Measurements from ENCODE around the gene HES4. TPM values are rescaled to one million over a fixed set of nuclear protein-coding genes. Genes with fewer than 3 reads are reported as not detected.

HES4 gene
- total and polyA plus RNA-seq, 4 donors: 3.6 to 82.3 (median 39.4) TPM

- DNase-seq: no peak
- no peak for ATAC-seq (ENCODE audit: low FRiP score)
- no peaks in the 10 kb centered on the region for H3K27me3 ChIP-seq (ENCODE audit: control insufficient read depth in 1 of 2, insufficient read depth in 2 of 2, low read length in 1 of 2)
- H3K4me1 ChIP-seq (ENCODE audit: control insufficient read depth in 1 of 2, insufficient read depth in 2 of 2, low read length in 2 of 2): no peaks in the 10 kb centered on the region
- H3K9me3 ChIP-seq (ENCODE audit: control insufficient read depth, low read length): no peaks in the 10 kb centered on the region
- no peak overlapping the region for H3K4me3 ChIP-seq (ENCODE audit: low read length in 2 of 2)
- 77 to 78% methylated on average over 15 of the region's 15 CpGs for WGBS, 2 donors
- intact Hi-C loops (cut with DNase I): no loop called here
- H3K36me3 ChIP-seq (ENCODE audit: control insufficient read depth in 1 of 2, insufficient read depth in 2 of 2, low read length in 1 of 2): no peaks in the 10 kb centered on the region
- no peak overlapping the region for H3K27ac ChIP-seq (ENCODE audit: low read depth in 1 of 2, low read length in 2 of 2)
These were observed 30.5 kb downstream of the HES4 start for GRCh38 chr1:969260-969855.

DNA sequence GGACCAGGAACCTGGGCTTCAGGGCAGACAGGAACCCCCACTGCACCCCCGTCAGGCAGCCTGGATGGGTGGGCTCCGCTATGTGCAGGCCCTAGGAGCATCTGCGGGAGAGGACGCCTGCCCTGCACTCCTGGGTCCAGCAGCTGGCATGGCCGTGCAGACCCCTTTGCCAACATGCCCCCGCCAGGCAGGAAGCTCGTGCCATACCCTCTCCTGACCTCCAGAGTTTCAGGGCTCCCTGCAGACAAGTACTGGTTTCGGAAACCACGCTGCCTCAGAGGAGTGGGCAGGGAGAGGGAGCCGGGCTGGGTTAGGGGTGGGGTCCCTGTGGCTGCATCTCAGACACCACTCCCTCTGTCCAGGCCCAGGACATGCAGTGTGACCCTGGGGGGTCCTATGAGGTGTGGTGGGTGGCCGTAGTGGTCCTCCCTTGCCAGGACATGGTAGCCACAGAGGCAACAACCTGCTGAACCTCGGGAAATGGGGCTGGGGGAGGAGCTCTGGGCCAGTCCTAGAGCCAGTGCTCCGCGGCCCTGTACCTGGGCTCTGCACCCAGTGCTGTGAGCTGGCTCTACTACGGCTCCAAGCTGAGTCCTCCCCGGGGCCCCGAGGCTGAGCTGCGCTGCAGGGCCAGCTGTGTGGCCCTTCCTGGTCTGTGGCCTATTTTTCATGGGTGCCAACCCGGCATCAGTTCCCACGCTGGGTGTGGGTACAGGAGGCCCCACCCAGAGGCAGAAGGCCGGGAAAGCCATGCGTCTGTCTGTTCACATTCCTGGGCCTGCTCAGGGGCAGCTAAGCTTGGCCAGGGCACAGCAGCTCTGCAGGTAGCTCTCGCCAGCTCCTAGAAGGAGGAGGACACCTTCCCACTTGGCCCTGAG is 32.2 kb downstream of the HES4 start:
- intact Hi-C loops (cut with DNase I): no loop called here
- Histone ChIP-seq H3K27ac (ENCODE audit: low read depth in 1 of 2, low read length in 2 of 2) (no peak overlapping the region), H3K4me3 (ENCODE audit: low read length in 2 of 2) (no peak overlapping the region), H3K9me3 (ENCODE audit: control insufficient read depth, low read length) (no peaks in the 10 kb centered on the region), H3K36me3 (ENCODE audit: control insufficient read depth in 1 of 2, insufficient read depth in 2 of 2, low read length in 1 of 2) (no peaks in the 10 kb centered on the region), H3K27me3 (ENCODE audit: control insufficient read depth in 1 of 2, insufficient read depth in 2 of 2, low read length in 1 of 2) (no peaks in the 10 kb centered on the region), H3K4me1 (ENCODE audit: control insufficient read depth in 1 of 2, insufficient read depth in 2 of 2, low read length in 2 of 2) (no peaks in the 10 kb centered on the region)
- ATAC-seq (ENCODE audit: low FRiP score) (no peak), DNase-seq (no peak)
- 61 to 64% methylated on average over 23 of the region's 23 CpGs for WGBS, 2 donors

DNA sequence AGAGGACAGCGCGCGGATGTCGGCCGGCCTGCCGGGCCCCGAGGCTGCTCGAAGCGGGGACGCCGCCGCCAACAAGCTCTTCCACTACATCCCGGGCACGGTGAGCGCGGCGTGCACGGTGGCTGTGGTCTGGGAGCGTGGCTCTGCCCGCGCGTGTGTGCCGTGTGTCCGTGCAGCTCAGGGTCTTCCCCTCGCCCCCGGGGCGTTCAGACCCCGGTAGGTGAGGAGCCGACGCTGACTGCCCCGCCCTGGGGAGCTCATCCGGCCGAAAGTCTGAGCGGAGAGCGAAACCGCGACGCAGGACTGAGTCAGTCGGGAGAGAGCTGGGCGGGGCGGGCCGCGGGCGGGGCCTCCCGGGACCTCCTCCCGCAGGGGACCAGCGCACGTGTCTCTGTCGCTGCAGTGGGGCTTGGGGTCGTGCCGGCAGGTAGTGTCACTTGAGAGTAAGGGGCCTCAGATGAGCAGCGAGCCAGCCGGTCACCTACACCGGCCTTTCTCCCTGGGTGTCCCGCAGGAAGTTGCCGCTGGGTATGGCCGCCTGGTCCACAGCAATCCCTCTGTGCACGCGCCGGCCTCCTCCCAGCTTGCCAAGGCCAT is 33.1 kb downstream of the HES4 start:
- Histone ChIP-seq H3K27me3 (ENCODE audit: control insufficient read depth in 1 of 2, insufficient read depth in 2 of 2, low read length in 1 of 2) (no peaks in the 10 kb centered on the region), H3K4me3 (ENCODE audit: low read length in 2 of 2) (peak overlapping the region; percentile 1 to 28), H3K36me3 (ENCODE audit: control insufficient read depth in 1 of 2, insufficient read depth in 2 of 2, low read length in 1 of 2) (no peaks in the 10 kb centered on the region), H3K27ac (ENCODE audit: low read depth in 1 of 2, low read length in 2 of 2) (no peak overlapping the region), H3K9me3 (ENCODE audit: control insufficient read depth, low read length) (no peaks in the 10 kb centered on the region), H3K4me1 (ENCODE audit: control insufficient read depth in 1 of 2, insufficient read depth in 2 of 2, low read length in 2 of 2) (no peaks in the 10 kb centered on the region)
- 0% methylated on average over 58 to 60 of the region's 60 CpGs for WGBS, 2 donors
- intact Hi-C loops (cut with DNase I): no loop called here
- DNase-seq (peak; percentile 86 to 94), ATAC-seq (ENCODE audit: low FRiP score) (peak; percentile 72)

DNA sequence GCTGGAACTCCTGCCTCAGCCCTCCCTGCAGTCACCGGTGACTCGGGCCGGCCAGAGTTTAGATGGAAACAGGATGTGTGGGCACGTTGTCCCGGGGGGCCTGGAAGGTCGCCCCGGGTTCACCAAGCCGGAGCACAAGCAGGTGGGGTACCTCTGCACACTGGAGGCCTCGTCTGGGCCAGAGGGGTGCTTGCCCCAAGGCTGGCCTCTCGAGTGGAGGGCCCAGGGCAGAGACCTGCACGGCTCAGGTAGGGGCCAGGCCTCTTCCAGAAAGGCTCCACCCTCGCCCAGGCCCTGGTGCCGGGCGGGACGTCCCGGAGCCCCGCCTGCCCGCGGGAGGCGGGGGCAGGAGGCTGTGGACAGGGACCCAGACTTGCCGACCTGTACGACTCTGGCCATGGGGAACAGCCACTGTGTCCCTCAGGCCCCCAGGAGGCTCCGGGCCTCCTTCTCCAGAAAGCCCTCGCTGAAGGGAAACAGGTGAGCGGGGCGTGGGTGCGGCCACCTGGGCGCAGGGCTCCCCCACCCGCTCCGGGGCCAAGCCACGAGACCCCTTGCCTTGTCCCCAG is 33.7 kb downstream of the HES4 start, which contains the start of gene PLEKHN1:
PLEKHN1 (plus strand) TSS at position 348 of the 569 bp plus-strand sequence; CDS start at position 398, 50 bp downstream.
- no peaks in the 10 kb centered on the region for H3K9me3 ChIP-seq (ENCODE audit: control insufficient read depth, low read length)
- intact Hi-C loops (cut with DNase I): no loop called here
- DNase-seq (no peak), ATAC-seq (ENCODE audit: low FRiP score) (peak; percentile 2)
- 11 to 15% methylated on average over 30 to 31 of the region's 31 CpGs for WGBS, 2 donors
- H3K27me3 ChIP-seq (ENCODE audit: control insufficient read depth in 1 of 2, insufficient read depth in 2 of 2, low read length in 1 of 2): no peaks in the 10 kb centered on the region
- no peaks in the 10 kb centered on the region for H3K36me3 ChIP-seq (ENCODE audit: control insufficient read depth in 1 of 2, insufficient read depth in 2 of 2, low read length in 1 of 2)
- H3K4me3 ChIP-seq (ENCODE audit: low read length in 2 of 2): peak within 1 kb of the TSS; percentile 1 to 28
- H3K27ac ChIP-seq (ENCODE audit: low read depth in 1 of 2, low read length in 2 of 2): no peak within 1 kb of the TSS
- no peaks in the 10 kb centered on the region for H3K4me1 ChIP-seq (ENCODE audit: control insufficient read depth in 1 of 2, insufficient read depth in 2 of 2, low read length in 2 of 2)

DNA sequence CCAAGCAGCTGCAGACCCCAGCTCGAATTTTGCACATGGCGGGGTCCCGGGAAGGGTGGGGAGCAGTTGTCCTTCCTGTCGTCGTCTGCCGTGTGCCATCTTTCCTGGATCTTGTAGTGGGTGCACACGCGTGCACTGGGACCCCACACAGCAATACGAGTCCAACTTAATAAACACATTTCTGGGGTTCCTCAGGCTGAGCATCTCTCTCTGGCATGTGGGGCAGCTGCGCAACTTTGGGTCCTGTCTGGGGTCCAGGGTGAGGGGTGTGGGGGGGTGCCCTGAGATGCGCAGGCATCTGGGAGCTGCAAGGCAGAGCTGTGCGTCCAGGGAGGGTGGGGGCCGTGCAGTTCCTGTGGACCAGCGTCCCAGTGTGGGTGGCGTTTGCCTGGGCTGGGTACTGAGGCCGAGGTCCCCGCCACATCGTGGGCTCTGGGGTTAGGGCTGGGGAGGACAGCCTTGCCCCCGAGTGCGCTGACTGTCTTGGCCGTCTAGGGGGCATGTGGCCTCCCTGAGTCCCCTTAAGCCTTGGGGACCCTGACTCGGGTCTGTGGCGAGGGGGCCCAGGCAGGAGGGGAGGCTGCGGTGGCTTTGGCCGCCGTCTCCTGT is 34.3 kb downstream of the HES4 start:
- no peaks in the 10 kb centered on the region for H3K27me3 ChIP-seq (ENCODE audit: control insufficient read depth in 1 of 2, insufficient read depth in 2 of 2, low read length in 1 of 2)
- no peak overlapping the region for H3K4me3 ChIP-seq (ENCODE audit: low read length in 2 of 2)
- no peak for DNase-seq
- intact Hi-C loops (cut with DNase I): no loop called here
- no peaks in the 10 kb centered on the region for H3K9me3 ChIP-seq (ENCODE audit: control insufficient read depth, low read length)
- H3K4me1 ChIP-seq (ENCODE audit: control insufficient read depth in 1 of 2, insufficient read depth in 2 of 2, low read length in 2 of 2): no peaks in the 10 kb centered on the region
- H3K27ac ChIP-seq (ENCODE audit: low read depth in 1 of 2, low read length in 2 of 2): no peak overlapping the region
- no peak for ATAC-seq (ENCODE audit: low FRiP score)
- 86 to 87% methylated on average over 26 of the region's 26 CpGs for WGBS, 2 donors
- H3K36me3 ChIP-seq (ENCODE audit: control insufficient read depth in 1 of 2, insufficient read depth in 2 of 2, low read length in 1 of 2): no peaks in the 10 kb centered on the region

DNA sequence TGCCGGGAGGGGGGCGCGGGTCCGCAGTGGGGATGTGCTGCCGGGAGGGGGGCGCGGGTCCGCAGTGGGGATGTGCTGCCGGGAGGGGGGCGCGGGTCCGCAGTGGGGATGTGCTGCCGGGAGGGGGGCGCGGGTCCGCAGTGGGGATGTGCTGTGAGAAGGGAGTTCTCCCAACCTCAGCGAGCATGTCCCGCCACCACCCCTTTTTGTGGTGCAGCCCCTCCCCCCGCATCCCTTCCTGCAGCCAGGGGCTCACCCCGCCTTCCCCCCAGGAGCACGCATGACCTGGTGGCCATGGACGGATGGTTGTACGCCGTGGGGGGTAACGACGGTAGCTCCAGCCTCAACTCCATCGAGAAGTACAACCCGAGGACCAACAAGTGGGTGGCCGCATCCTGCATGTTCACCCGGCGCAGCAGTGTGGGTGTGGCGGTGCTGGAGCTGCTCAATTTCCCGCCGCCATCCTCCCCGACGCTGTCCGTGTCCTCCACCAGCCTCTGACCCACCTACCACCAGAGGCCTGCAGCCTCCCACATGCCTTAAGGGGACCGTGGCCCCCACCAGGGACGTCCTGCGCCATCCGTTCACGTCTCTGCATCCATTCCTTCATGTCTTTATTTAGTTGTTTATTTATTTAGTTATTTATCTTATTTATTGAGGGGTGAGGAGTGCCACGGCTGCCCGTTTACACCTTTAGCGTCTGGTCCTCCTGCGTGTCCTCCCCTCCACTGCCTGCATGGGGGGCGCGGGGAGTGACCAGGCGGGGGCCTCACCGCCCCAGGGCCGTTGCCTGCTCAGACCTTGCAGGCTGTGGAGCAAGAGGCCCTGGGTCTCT is 35.0 kb downstream of the HES4 start:
- WGBS, 2 donors: 96 to 97% methylated on average over 36 to 44 of the region's 51 CpGs
- no peaks in the 10 kb centered on the region for H3K36me3 ChIP-seq (ENCODE audit: control insufficient read depth in 1 of 2, insufficient read depth in 2 of 2, low read length in 1 of 2)
- no peak overlapping the region for H3K27ac ChIP-seq (ENCODE audit: low read depth in 1 of 2, low read length in 2 of 2)
- no peaks in the 10 kb centered on the region for H3K4me1 ChIP-seq (ENCODE audit: control insufficient read depth in 1 of 2, insufficient read depth in 2 of 2, low read length in 2 of 2)
- intact Hi-C loops (cut with DNase I): no loop called here
- no peak for DNase-seq
- no peaks in the 10 kb centered on the region for H3K27me3 ChIP-seq (ENCODE audit: control insufficient read depth in 1 of 2, insufficient read depth in 2 of 2, low read length in 1 of 2)
- no peak overlapping the region for H3K4me3 ChIP-seq (ENCODE audit: low read length in 2 of 2)
- no peaks in the 10 kb centered on the region for H3K9me3 ChIP-seq (ENCODE audit: control insufficient read depth, low read length)
- no peak for ATAC-seq (ENCODE audit: low FRiP score)

GRCh38 chr1:963746-964525 is 36.0 kb downstream of the HES4 start:
- no peak overlapping the region for H3K27ac ChIP-seq (ENCODE audit: low read depth in 1 of 2, low read length in 2 of 2)
- 94 to 95% methylated on average over 47 of the region's 47 CpGs for WGBS, 2 donors
- intact Hi-C loops (cut with DNase I): no loop called here
- H3K36me3 ChIP-seq (ENCODE audit: control insufficient read depth in 1 of 2, insufficient read depth in 2 of 2, low read length in 1 of 2): no peaks in the 10 kb centered on the region
- no peaks in the 10 kb centered on the region for H3K9me3 ChIP-seq (ENCODE audit: control insufficient read depth, low read length)
- no peak overlapping the region for H3K4me3 ChIP-seq (ENCODE audit: low read length in 2 of 2)
- DNase-seq (no peak), ATAC-seq (ENCODE audit: low FRiP score) (no peak)
- H3K4me1 ChIP-seq (ENCODE audit: control insufficient read depth in 1 of 2, insufficient read depth in 2 of 2, low read length in 2 of 2): no peaks in the 10 kb centered on the region
- no peaks in the 10 kb centered on the region for H3K27me3 ChIP-seq (ENCODE audit: control insufficient read depth in 1 of 2, insufficient read depth in 2 of 2, low read length in 1 of 2)

All from aorta (tissue), 5 donors.